ENCODE measurements around the gene IQCK. TPM values are rescaled to one million over a fixed set of nuclear protein-coding genes. Genes with fewer than 3 reads are reported as not detected.

Gene IQCK
- total and polyA plus RNA-seq, 2 experiments from 2014 or later: 7.2 to 11.8 TPM

DNA sequence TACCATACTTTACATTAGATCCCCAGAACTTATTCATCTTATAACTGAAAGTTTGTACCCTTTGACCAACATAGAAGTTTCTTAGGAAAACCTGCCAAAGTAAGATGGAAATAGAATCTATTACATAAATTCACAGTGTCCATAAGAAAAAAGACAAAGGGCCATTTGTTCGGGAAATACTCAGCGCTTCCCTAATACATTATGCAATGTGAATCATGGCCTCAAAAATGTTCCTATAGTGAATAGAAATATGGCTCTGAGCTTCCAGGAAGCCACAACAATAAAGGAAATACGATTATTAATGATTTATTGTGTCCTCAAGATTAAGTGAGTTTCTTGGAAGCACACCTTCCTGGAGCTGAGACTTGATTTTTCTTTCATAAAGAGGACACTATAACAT lies 115.1 kb downstream of the IQCK start:
- TF ChIP-seq CTCF (IDR thresholded peaks at IDR 0.05; ENCODE audit: poor library complexity) (no peak), EZH2 (IDR thresholded peaks at IDR 0.05; ENCODE audit: borderline replicate concordance) (no peak), EZH2phosphoT487 (IDR thresholded peaks at IDR 0.05; ENCODE audit: low read depth, severe bottlenecking, unreplicated experiment) (no peak)
- H4K20me1 ChIP-seq (ENCODE audit: insufficient read depth, poor library complexity, severe bottlenecking): no peaks in the 10 kb centered on the region
- no peak for DNase-seq (ENCODE audit: low spot score)
- WGBS (ENCODE audit: low lambda C conversion rate, missing lambda C conversion rate): 66% methylated on average over 3 of the region's 3 CpGs
- H3K36me3 ChIP-seq (replicated peaks; ENCODE audit: insufficient read depth, low read depth): no peaks in the 10 kb centered on the region
- no peaks in the 10 kb centered on the region for H3K9me3 ChIP-seq (ENCODE audit: low read depth)
- H2AFZ ChIP-seq: no peak overlapping the region
- H3K27me3 ChIP-seq: no peaks in the 10 kb centered on the region
- H3K4me2 ChIP-seq: no peak overlapping the region
- H3K4me3 ChIP-seq: no peak overlapping the region
- peaks cover 7% of the 10 kb centered on the region for H3K4me1 ChIP-seq (ENCODE audit: insufficient read depth)
- no peaks in the 10 kb centered on the region for H3K79me2 ChIP-seq
- no peak overlapping the region for H3K27ac ChIP-seq
- H3K9me2 ChIP-seq (replicated peaks; ENCODE audit: insufficient read depth): no peaks in the 10 kb centered on the region

DNA sequence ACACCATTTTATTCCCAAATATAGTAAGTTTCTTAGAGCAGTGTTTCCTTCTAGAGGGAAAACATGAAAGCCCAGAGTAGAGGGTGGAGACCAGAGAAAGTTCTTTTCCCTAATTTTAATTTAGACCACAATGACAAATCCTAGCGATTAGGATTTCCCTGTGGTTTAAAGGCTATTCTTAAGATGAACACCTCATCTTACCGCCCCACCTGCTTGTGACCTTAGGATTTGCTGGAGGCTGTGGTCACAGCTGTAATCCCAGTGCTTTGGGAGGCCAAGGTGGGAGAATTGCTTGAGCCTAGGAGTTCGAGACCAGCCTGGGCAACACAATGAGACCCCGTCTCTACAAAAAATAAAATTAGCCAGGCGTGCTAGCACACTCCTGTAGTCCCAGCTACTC lies 115.5 kb downstream of the IQCK start:
- no peaks in the 10 kb centered on the region for H3K79me2 ChIP-seq
- no peaks in the 10 kb centered on the region for H4K20me1 ChIP-seq (ENCODE audit: insufficient read depth, poor library complexity, severe bottlenecking)
- H3K27me3 ChIP-seq: no peaks in the 10 kb centered on the region
- H3K9me2 ChIP-seq (replicated peaks; ENCODE audit: insufficient read depth): no peaks in the 10 kb centered on the region
- H3K27ac ChIP-seq: no peak overlapping the region
- H3K4me3 ChIP-seq: no peak overlapping the region
- no peaks in the 10 kb centered on the region for H3K36me3 ChIP-seq (replicated peaks; ENCODE audit: insufficient read depth, low read depth)
- peaks cover 7% of the 10 kb centered on the region for H3K4me1 ChIP-seq (ENCODE audit: insufficient read depth)
- TF ChIP-seq EZH2phosphoT487 (IDR thresholded peaks at IDR 0.05; ENCODE audit: low read depth, severe bottlenecking, unreplicated experiment) (no peak), CTCF (IDR thresholded peaks at IDR 0.05; ENCODE audit: poor library complexity) (no peak), EZH2 (IDR thresholded peaks at IDR 0.05; ENCODE audit: borderline replicate concordance) (no peak)
- H3K4me2 ChIP-seq: no peak overlapping the region
- no peak for DNase-seq (ENCODE audit: low spot score)
- H3K9me3 ChIP-seq (ENCODE audit: low read depth): no peaks in the 10 kb centered on the region
- 94% methylated on average over 5 of the region's 5 CpGs for WGBS (ENCODE audit: low lambda C conversion rate, missing lambda C conversion rate)
- H2AFZ ChIP-seq: no peak overlapping the region

DNA sequence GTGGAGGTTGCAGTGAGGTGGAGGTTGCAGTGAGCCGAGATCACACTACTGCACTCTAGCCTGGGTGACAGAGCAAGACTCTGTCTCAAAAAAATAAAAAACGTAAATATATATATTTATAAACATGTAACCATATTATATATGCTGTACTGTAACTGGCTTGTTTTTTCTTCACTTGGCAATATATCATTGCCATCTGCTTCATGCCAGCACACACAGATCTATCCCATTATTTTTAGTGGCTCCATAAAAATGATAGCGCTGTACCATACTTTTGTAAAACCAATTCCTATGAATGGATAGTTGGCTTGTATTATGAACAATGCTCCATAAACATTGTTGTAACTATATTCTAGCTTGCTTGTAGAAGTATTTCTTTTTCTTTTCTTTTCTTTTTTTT lies 117.1 kb downstream of the IQCK start:
- DNase-seq (ENCODE audit: low spot score): no peak
- TF ChIP-seq EZH2phosphoT487 (IDR thresholded peaks at IDR 0.05; ENCODE audit: low read depth, severe bottlenecking, unreplicated experiment) (no peak), CTCF (IDR thresholded peaks at IDR 0.05; ENCODE audit: poor library complexity) (no peak), EZH2 (IDR thresholded peaks at IDR 0.05; ENCODE audit: borderline replicate concordance) (no peak)

DNA sequence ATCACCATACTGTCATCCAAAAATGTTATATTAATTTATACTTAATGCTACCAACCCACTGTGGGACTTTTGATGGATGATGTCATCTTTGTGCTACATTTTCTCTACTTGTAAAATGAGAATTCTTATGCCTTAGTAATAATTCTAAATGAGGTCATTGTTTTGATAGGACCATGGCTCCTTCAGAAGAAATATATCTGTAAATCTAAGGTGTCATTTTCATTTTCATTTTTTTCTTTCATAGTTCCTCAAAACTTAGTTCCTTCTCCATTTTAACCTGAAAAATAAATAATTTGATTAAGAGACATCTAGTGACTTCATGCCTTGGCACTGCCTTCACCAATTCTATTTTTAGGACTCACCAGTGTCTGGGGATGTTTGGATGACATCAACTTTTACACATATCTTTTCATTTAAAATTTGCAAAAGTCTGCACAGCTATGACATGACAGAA lies 117.9 kb downstream of the IQCK start:
- no peaks in the 10 kb centered on the region for H3K79me2 ChIP-seq
- TF ChIP-seq EZH2 (IDR thresholded peaks at IDR 0.05; ENCODE audit: borderline replicate concordance) (no peak), EZH2phosphoT487 (IDR thresholded peaks at IDR 0.05; ENCODE audit: low read depth, severe bottlenecking, unreplicated experiment) (no peak), CTCF (IDR thresholded peaks at IDR 0.05; ENCODE audit: poor library complexity) (no peak)
- no peaks in the 10 kb centered on the region for H4K20me1 ChIP-seq (ENCODE audit: insufficient read depth, poor library complexity, severe bottlenecking)
- no peaks in the 10 kb centered on the region for H3K9me2 ChIP-seq (replicated peaks; ENCODE audit: insufficient read depth)
- H3K4me3 ChIP-seq: no peak overlapping the region
- H3K27me3 ChIP-seq: no peaks in the 10 kb centered on the region
- no peak overlapping the region for H2AFZ ChIP-seq
- no peaks in the 10 kb centered on the region for H3K36me3 ChIP-seq (replicated peaks; ENCODE audit: insufficient read depth, low read depth)
- no peak overlapping the region for H3K4me2 ChIP-seq
- peaks cover 4% of the 10 kb centered on the region for H3K4me1 ChIP-seq (ENCODE audit: insufficient read depth)
- DNase-seq (ENCODE audit: low spot score): no peak
- no peak overlapping the region for H3K27ac ChIP-seq
- H3K9me3 ChIP-seq (ENCODE audit: low read depth): no peaks in the 10 kb centered on the region

More for the DNA sequence above, 117.1 kb downstream of the IQCK start:
- Histone ChIP-seq H3K36me3 (replicated peaks; ENCODE audit: insufficient read depth, low read depth) (no peaks in the 10 kb centered on the region), H3K27ac (no peak overlapping the region), H3K4me2 (no peak overlapping the region), H3K27me3 (no peaks in the 10 kb centered on the region), H3K9me2 (replicated peaks; ENCODE audit: insufficient read depth) (no peaks in the 10 kb centered on the region), H3K9me3 (ENCODE audit: low read depth) (no peaks in the 10 kb centered on the region), H3K4me3 (no peak overlapping the region), H3K4me1 (ENCODE audit: insufficient read depth) (peaks cover 4% of the 10 kb centered on the region), H2AFZ (no peak overlapping the region), H4K20me1 (ENCODE audit: insufficient read depth, poor library complexity, severe bottlenecking) (no peaks in the 10 kb centered on the region), H3K79me2 (no peaks in the 10 kb centered on the region)
- WGBS (ENCODE audit: low lambda C conversion rate, missing lambda C conversion rate): 94% methylated on average over 3 of the region's 3 CpGs

All from hepatocyte (in vitro differentiated cells).